DOHH2 (cell line): ENCODE results near the gene RBM20.
A peak's percentile ranks its signal among the peaks of the same experiment; 100 is the strongest.

ENCODE experiments used
- H3F3A ChIP-seq: fragments of 200-600 bp; sonication (generic), shearing (Covaris generic); 2 replicates; pipeline ENCODE4 v1.6.0; 2016; ENCODE audit warnings: antibody characterized with exemption, mild to moderate bottlenecking; ENCODE audit not compliant: control insufficient read depth, insufficient read depth
- H3K27ac ChIP-seq: fragments of 200-600 bp; sonication (generic); 2 replicates; pipeline ENCODE4 v1.5.1; 2014; ENCODE audit warnings: low read depth, mild to moderate bottlenecking, low read length, moderate library complexity
- H3K27me3 ChIP-seq: fragments of 200-600 bp; sonication (generic); 2 replicates; pipeline ENCODE4 v1.6.1; 2014; ENCODE audit warnings: mild to moderate bottlenecking, low read length, mixed read lengths; ENCODE audit not compliant: control insufficient read depth
- H3K36me3 ChIP-seq: fragments of 200-600 bp; sonication (generic); 2 replicates; pipeline ENCODE4 v1.6.1; 2014; ENCODE audit warnings: mild to moderate bottlenecking, low read length, moderate library complexity, mixed read lengths; ENCODE audit not compliant: control insufficient read depth
- H3K4me1 ChIP-seq: fragments of 200-600 bp; sonication (generic); 2 replicates; pipeline ENCODE4 v1.6.1; 2014; ENCODE audit warnings: mild to moderate bottlenecking, low read length, mixed read lengths; ENCODE audit not compliant: control insufficient read depth
- H3K4me2 ChIP-seq: fragments of 200-600 bp; sonication (generic); 2 replicates; pipeline ENCODE4 v1.6.0; 2014; ENCODE audit warnings: mild to moderate bottlenecking, low read length, moderate library complexity
- H3K4me3 ChIP-seq: fragments of 200-600 bp; sonication (generic); 2 replicates; pipeline ENCODE4 v1.5.1; 2014; ENCODE audit warnings: mild to moderate bottlenecking, low read length, mixed read lengths
- H3K79me2 ChIP-seq: fragments of 200-600 bp; sonication (generic); 2 replicates; pipeline ENCODE4 v1.6.1; 2014; ENCODE audit warnings: mild to moderate bottlenecking, low read length, mixed read lengths; ENCODE audit not compliant: control insufficient read depth
- H3K9me2 ChIP-seq: fragments of 200-600 bp; sonication (generic); replicated peaks from 2 replicates; pipeline ENCODE4 v1.6.1; 2014; ENCODE audit warnings: mild to moderate bottlenecking, low read length, mixed read lengths; ENCODE audit not compliant: control insufficient read depth
- H3K9me3 ChIP-seq: fragments of 200-600 bp; sonication (generic); 2 replicates; pipeline ENCODE4 v1.6.1; 2014; ENCODE audit warnings: antibody characterized with exemption, low read length, mixed read lengths; ENCODE audit not compliant: control insufficient read depth, insufficient read depth
- H4K20me1 ChIP-seq: fragments of 200-600 bp; sonication (generic); 2 replicates; pipeline ENCODE4 v1.6.0; 2014; ENCODE audit warnings: low read depth, mild to moderate bottlenecking, antibody characterized with exemption, low read length, moderate library complexity; ENCODE audit not compliant: control insufficient read depth, insufficient read depth
- EZH2phosphoT487 ChIP-seq: fragments of 200-600 bp; sonication (generic); IDR thresholded peaks from 2 replicates; pipeline ENCODE4 v1.6.1; 2017; ENCODE audit warnings: borderline replicate concordance, mild to moderate bottlenecking, antibody characterized with exemption, low read length, moderate library complexity, mixed read lengths
- TF ChIP-seq, protein P1 (sequence below): fragments of 200-600 bp; sonication (generic); IDR thresholded peaks from one replicate; pipeline ENCODE4 v1.5.1; 2014; ENCODE audit warnings: antibody characterized with exemption, mild to moderate bottlenecking, low read depth, low read length; ENCODE audit not compliant: poor library complexity, severe bottlenecking

The RBM20 gene

DNA sequence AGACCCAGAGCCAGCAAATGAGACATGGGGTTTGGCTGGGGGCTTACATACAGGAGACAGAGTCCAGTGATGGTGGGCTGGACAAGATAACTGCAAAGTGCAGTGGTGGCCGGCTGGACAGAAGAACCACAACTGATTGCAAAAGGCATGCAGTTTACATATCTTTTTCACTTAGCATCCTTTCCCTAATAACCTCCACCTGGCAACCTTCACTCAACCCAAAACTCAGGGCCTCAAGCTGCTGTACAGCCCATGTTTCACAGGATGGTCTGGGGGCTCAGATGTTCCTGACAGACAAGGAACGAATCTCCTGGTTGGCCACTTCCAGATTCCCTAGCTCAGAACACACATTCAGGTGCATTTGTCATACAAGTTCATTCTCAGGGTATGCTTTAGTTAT, 219.8 kb downstream of the RBM20 start:
- peak overlapping the region; percentile 52 for H3K4me3 ChIP-seq
- no peaks in the 10 kb centered on the region for H3K27me3 ChIP-seq
- no peaks in the 10 kb centered on the region for H3K36me3 ChIP-seq
- H4K20me1 ChIP-seq, result no peaks in the 10 kb centered on the region
- peak overlapping the region; percentile 74 for H3K4me2 ChIP-seq
- H3K4me1 ChIP-seq, result peaks cover 99% of the 10 kb centered on the region
- TF ChIP-seq EZH2phosphoT487, result no peak
- TF ChIP-seq, protein P1, sequence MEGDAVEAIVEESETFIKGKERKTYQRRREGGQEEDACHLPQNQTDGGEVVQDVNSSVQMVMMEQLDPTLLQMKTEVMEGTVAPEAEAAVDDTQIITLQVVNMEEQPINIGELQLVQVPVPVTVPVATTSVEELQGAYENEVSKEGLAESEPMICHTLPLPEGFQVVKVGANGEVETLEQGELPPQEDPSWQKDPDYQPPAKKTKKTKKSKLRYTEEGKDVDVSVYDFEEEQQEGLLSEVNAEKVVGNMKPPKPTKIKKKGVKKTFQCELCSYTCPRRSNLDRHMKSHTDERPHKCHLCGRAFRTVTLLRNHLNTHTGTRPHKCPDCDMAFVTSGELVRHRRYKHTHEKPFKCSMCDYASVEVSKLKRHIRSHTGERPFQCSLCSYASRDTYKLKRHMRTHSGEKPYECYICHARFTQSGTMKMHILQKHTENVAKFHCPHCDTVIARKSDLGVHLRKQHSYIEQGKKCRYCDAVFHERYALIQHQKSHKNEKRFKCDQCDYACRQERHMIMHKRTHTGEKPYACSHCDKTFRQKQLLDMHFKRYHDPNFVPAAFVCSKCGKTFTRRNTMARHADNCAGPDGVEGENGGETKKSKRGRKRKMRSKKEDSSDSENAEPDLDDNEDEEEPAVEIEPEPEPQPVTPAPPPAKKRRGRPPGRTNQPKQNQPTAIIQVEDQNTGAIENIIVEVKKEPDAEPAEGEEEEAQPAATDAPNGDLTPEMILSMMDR, result no peak
- no peaks in the 10 kb centered on the region for H3K9me2 ChIP-seq
- no peaks in the 10 kb centered on the region for H3K79me2 ChIP-seq
- H3F3A ChIP-seq, result peaks cover 39% of the 10 kb centered on the region
- peak overlapping the region; percentile 93 for H3K27ac ChIP-seq
- H3K9me3 ChIP-seq, result no peaks in the 10 kb centered on the region

DNA sequence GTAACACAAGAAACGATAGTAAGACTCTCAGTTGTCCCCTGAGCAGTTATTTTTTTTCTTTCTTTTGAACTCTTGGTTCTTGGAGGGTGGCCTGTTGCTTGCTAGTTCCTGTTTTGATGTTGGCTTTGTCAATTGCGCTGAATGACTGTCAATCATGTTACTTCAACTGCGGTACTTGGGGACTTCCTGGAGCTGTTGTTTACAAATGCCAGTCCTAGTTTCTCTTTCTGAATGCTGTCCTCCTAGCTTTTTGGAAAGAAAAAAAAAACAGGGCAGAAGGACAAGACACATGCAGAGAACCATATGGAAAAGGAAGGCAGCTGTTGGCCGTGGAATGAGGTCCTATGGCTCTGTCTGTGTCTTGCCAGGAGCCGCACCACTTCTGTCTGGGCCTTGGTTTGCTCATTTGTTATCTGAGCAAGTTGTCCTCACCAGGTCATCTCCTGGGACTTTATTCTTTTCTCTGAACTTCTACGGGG, 220.6 kb downstream of the RBM20 start:
- H3K27ac ChIP-seq, result peak overlapping the region; percentile 93
- no peaks in the 10 kb centered on the region for H3K9me2 ChIP-seq
- peaks cover 99% of the 10 kb centered on the region for H3K4me1 ChIP-seq
- H3F3A ChIP-seq, result peaks cover 41% of the 10 kb centered on the region
- H3K79me2 ChIP-seq, result no peaks in the 10 kb centered on the region
- H3K9me3 ChIP-seq, result no peaks in the 10 kb centered on the region
- H4K20me1 ChIP-seq, result no peaks in the 10 kb centered on the region
- no peaks in the 10 kb centered on the region; the same call in 1 of the 2 replicates for H3K36me3 ChIP-seq
- H3K4me2 ChIP-seq, result peak overlapping the region; percentile 74
- TF ChIP-seq, protein P1, result no peak
- no peak for TF ChIP-seq EZH2phosphoT487
- H3K27me3 ChIP-seq, result no peaks in the 10 kb centered on the region
- peak overlapping the region; percentile 52 for H3K4me3 ChIP-seq

DNA sequence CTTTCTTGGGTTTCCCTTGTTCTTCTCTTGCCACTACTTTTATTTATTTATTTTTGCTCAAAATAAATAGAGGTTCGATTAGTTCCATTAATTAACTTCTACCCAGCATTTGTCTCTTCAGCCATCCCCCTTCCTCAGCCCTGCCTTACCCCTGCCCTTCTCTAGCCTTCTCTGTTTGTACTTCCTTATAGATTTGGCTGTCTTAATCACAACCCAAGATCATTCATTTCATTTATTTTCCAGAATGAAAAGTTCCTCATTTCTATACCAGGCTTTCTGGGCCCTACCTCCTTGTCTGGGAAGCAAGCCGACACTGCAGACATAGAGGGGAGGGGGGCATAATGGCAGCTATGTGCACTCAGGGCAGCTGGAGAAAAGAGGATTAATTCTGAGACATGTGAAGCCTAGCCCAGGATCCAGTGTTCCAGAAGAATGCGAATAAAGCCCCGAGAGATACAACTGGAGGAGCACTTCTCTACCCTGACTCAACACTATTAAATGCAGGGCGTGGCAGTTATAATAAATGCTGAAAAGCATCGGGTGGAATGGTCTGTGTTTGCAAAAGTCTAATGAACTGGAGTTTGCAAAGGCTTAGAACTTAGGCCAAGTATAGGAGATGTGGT, 221.2 kb downstream of the RBM20 start:
- no peaks in the 10 kb centered on the region for H3K9me3 ChIP-seq
- H3K79me2 ChIP-seq, result no peaks in the 10 kb centered on the region

More for the DNA sequence above, 221.2 kb downstream of the RBM20 start:
- Histone ChIP-seq H3K4me3 (peak overlapping the region; percentile 52), H3K4me2 (peak overlapping the region; percentile 74), H3K27me3 (no peaks in the 10 kb centered on the region), H3K4me1 (peaks cover 99% of the 10 kb centered on the region), H4K20me1 (no peaks in the 10 kb centered on the region), H3F3A (peaks cover 36% of the 10 kb centered on the region), H3K36me3 (no peaks in the 10 kb centered on the region; the same call in 1 of the 2 replicates), H3K27ac (peak overlapping the region; percentile 93), H3K9me2 (no peaks in the 10 kb centered on the region)
- TF ChIP-seq EZH2phosphoT487, result no peak
- TF ChIP-seq, protein P1, result no peak
